Measurements from ENCODE around the gene NPTX1. TPM values are rescaled to one million over a fixed set of nuclear protein-coding genes. Genes with fewer than 3 reads are reported as not detected.

The NPTX1 gene
- total and polyA plus RNA-seq, 9 of the 15 experiments (the other 6 are each of a cell fraction or from before 2014, with no cell fraction given), result 0.04 TPM; not detected in 8

DNA sequence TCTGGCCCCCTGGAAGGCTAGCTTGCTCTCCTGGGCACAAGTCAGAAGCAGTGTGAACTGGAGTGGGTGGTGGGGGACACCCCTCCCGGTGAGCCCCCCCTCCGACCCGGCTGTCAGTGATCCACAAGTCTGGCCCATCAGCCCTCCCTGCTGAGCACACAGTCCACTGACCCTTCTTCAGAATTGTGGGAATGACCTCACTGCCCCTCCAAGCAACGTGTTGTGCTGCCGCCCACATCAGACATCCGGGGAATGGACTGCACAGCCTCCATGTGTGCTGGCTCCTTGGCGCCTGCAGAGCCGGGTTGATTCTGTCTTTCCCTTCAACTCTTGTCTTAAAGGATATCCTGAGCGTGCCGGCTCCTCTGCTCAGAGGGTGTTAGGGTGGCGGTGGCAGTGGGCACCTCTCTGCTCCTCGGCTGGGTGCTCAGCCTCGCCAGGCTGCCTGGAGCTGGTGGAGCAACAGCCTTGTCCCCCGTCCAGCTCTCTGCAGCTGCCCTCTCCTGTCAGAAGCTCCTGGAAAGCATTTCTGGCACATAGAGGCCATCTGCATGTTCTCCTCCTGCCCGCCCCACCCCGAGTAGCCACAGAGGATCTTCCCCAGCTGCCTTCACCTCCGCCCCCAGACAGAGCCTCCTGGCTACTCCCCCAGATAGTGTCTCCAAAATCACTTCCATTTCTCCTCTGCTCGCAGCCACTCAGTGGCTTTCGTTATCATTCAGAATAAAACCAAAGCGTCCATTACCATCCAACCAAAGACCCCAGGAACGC, 19.8 kb downstream of the NPTX1 start (continued):
- TF ChIP-seq, protein P1, sequence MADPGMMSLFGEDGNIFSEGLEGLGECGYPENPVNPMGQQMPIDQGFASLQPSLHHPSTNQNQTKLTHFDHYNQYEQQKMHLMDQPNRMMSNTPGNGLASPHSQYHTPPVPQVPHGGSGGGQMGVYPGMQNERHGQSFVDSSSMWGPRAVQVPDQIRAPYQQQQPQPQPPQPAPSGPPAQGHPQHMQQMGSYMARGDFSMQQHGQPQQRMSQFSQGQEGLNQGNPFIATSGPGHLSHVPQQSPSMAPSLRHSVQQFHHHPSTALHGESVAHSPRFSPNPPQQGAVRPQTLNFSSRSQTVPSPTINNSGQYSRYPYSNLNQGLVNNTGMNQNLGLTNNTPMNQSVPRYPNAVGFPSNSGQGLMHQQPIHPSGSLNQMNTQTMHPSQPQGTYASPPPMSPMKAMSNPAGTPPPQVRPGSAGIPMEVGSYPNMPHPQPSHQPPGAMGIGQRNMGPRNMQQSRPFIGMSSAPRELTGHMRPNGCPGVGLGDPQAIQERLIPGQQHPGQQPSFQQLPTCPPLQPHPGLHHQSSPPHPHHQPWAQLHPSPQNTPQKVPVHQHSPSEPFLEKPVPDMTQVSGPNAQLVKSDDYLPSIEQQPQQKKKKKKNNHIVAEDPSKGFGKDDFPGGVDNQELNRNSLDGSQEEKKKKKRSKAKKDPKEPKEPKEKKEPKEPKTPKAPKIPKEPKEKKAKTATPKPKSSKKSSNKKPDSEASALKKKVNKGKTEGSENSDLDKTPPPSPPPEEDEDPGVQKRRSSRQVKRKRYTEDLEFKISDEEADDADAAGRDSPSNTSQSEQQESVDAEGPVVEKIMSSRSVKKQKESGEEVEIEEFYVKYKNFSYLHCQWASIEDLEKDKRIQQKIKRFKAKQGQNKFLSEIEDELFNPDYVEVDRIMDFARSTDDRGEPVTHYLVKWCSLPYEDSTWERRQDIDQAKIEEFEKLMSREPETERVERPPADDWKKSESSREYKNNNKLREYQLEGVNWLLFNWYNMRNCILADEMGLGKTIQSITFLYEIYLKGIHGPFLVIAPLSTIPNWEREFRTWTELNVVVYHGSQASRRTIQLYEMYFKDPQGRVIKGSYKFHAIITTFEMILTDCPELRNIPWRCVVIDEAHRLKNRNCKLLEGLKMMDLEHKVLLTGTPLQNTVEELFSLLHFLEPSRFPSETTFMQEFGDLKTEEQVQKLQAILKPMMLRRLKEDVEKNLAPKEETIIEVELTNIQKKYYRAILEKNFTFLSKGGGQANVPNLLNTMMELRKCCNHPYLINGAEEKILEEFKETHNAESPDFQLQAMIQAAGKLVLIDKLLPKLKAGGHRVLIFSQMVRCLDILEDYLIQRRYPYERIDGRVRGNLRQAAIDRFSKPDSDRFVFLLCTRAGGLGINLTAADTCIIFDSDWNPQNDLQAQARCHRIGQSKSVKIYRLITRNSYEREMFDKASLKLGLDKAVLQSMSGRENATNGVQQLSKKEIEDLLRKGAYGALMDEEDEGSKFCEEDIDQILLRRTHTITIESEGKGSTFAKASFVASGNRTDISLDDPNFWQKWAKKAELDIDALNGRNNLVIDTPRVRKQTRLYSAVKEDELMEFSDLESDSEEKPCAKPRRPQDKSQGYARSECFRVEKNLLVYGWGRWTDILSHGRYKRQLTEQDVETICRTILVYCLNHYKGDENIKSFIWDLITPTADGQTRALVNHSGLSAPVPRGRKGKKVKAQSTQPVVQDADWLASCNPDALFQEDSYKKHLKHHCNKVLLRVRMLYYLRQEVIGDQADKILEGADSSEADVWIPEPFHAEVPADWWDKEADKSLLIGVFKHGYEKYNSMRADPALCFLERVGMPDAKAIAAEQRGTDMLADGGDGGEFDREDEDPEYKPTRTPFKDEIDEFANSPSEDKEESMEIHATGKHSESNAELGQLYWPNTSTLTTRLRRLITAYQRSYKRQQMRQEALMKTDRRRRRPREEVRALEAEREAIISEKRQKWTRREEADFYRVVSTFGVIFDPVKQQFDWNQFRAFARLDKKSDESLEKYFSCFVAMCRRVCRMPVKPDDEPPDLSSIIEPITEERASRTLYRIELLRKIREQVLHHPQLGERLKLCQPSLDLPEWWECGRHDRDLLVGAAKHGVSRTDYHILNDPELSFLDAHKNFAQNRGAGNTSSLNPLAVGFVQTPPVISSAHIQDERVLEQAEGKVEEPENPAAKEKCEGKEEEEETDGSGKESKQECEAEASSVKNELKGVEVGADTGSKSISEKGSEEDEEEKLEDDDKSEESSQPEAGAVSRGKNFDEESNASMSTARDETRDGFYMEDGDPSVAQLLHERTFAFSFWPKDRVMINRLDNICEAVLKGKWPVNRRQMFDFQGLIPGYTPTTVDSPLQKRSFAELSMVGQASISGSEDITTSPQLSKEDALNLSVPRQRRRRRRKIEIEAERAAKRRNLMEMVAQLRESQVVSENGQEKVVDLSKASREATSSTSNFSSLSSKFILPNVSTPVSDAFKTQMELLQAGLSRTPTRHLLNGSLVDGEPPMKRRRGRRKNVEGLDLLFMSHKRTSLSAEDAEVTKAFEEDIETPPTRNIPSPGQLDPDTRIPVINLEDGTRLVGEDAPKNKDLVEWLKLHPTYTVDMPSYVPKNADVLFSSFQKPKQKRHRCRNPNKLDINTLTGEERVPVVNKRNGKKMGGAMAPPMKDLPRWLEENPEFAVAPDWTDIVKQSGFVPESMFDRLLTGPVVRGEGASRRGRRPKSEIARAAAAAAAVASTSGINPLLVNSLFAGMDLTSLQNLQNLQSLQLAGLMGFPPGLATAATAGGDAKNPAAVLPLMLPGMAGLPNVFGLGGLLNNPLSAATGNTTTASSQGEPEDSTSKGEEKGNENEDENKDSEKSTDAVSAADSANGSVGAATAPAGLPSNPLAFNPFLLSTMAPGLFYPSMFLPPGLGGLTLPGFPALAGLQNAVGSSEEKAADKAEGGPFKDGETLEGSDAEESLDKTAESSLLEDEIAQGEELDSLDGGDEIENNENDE (IDR thresholded peaks at IDR 0.05; ENCODE audit: low read depth, low read length), result no peak
- TF ChIP-seq BCOR (IDR thresholded peaks at IDR 0.05), result 0 out of 2 replicates have a peak, but pooled peaks have one; percentile 19
- TF ChIP-seq ZBTB26 (CRISPR knock-in tag; IDR thresholded peaks at IDR 0.05), result no peak
- no peak for TF ChIP-seq DIDO1 (tag; IDR thresholded peaks at IDR 0.05; ENCODE audit: low read depth)
- TF ChIP-seq PHF21A (IDR thresholded peaks at IDR 0.05; ENCODE audit: borderline replicate concordance, low read depth), result 0 out of 2 replicates have a peak, but pooled peaks have one; percentile 39
- 0 out of 4 replicates have a peak, but pooled peaks of 1 of the 2 experiments have one; percentile 5 for TF ChIP-seq MAZ (CRISPR knock-in tag; conservative IDR thresholded peaks at IDR 0.05 in 1 of 2, IDR thresholded peaks at IDR 0.05 in 1 of 2)
- TF ChIP-seq, protein P2, sequence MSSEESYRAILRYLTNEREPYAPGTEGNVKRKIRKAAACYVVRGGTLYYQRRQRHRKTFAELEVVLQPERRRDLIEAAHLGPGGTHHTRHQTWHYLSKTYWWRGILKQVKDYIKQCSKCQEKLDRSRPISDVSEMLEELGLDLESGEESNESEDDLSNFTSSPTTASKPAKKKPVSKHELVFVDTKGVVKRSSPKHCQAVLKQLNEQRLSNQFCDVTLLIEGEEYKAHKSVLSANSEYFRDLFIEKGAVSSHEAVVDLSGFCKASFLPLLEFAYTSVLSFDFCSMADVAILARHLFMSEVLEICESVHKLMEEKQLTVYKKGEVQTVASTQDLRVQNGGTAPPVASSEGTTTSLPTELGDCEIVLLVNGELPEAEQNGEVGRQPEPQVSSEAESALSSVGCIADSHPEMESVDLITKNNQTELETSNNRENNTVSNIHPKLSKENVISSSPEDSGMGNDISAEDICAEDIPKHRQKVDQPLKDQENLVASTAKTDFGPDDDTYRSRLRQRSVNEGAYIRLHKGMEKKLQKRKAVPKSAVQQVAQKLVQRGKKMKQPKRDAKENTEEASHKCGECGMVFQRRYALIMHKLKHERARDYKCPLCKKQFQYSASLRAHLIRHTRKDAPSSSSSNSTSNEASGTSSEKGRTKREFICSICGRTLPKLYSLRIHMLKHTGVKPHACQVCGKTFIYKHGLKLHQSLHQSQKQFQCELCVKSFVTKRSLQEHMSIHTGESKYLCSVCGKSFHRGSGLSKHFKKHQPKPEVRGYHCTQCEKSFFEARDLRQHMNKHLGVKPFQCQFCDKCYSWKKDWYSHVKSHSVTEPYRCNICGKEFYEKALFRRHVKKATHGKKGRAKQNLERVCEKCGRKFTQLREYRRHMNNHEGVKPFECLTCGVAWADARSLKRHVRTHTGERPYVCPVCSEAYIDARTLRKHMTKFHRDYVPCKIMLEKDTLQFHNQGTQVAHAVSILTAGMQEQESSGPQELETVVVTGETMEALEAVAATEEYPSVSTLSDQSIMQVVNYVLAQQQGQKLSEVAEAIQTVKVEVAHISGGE (CRISPR knock-in tag; IDR thresholded peaks at IDR 0.05), result 0 out of 6 replicates have a peak, but pooled peaks of 1 of the 3 experiments have one; percentile 17
